Measurements from ENCODE around the gene TTLL11.

TTLL11 gene

DNA sequence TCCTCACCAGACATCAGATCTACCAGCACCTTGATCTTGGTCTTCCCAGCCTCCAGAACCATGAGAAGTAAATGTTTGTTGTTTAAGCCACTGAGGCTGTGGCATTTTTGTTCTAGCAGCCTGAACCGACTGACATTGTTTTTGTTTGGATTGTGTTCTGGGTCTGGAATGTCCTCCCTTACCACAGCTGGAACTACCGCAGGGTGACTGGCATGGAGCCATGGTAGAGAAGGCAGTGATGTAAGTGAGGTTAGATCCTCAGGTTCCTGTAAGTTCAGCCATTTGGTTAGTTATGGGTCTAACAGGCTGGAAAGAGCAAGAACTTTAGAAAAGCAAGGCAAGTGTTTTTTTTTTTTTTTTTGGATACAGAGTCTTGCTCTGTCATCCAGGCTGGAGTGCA, 232.4 kb downstream of the TTLL11 start:
- H3K27me3 ChIP-seq (ENCODE audit: control insufficient read depth, low read length): no peaks in the 10 kb centered on the region
- no peaks in the 10 kb centered on the region for H3K9me3 ChIP-seq (ENCODE audit: control insufficient read depth, insufficient read depth, low read length)
- no peak for TF ChIP-seq EZH2phosphoT487 (IDR thresholded peaks at IDR 0.05; ENCODE audit: borderline replicate concordance, low read length)
- TF ChIP-seq, protein P1, sequence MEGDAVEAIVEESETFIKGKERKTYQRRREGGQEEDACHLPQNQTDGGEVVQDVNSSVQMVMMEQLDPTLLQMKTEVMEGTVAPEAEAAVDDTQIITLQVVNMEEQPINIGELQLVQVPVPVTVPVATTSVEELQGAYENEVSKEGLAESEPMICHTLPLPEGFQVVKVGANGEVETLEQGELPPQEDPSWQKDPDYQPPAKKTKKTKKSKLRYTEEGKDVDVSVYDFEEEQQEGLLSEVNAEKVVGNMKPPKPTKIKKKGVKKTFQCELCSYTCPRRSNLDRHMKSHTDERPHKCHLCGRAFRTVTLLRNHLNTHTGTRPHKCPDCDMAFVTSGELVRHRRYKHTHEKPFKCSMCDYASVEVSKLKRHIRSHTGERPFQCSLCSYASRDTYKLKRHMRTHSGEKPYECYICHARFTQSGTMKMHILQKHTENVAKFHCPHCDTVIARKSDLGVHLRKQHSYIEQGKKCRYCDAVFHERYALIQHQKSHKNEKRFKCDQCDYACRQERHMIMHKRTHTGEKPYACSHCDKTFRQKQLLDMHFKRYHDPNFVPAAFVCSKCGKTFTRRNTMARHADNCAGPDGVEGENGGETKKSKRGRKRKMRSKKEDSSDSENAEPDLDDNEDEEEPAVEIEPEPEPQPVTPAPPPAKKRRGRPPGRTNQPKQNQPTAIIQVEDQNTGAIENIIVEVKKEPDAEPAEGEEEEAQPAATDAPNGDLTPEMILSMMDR (IDR thresholded peaks at IDR 0.05; ENCODE audit: low read depth, low read length, poor library complexity, severe bottlenecking): no peak
- H3K4me2 ChIP-seq (ENCODE audit: low read length): no peak overlapping the region
- no peaks in the 10 kb centered on the region for H3F3A ChIP-seq (ENCODE audit: control insufficient read depth, insufficient read depth)
- no peaks in the 10 kb centered on the region for H3K36me3 ChIP-seq (ENCODE audit: control insufficient read depth, low read length)
- H4K20me1 ChIP-seq (ENCODE audit: control insufficient read depth, insufficient read depth, low read depth, low read length): no peaks in the 10 kb centered on the region
- no peaks in the 10 kb centered on the region for H3K79me2 ChIP-seq (ENCODE audit: control insufficient read depth, low read length)
- no peak overlapping the region for H3K4me3 ChIP-seq (ENCODE audit: low read length)
- H3K9me2 ChIP-seq (replicated peaks; ENCODE audit: control insufficient read depth, low read length): no peaks in the 10 kb centered on the region
- H3K27ac ChIP-seq (ENCODE audit: low read depth, low read length): no peak overlapping the region
- H3K4me1 ChIP-seq (ENCODE audit: control insufficient read depth, low read length): peaks cover 8% of the 10 kb centered on the region

DNA sequence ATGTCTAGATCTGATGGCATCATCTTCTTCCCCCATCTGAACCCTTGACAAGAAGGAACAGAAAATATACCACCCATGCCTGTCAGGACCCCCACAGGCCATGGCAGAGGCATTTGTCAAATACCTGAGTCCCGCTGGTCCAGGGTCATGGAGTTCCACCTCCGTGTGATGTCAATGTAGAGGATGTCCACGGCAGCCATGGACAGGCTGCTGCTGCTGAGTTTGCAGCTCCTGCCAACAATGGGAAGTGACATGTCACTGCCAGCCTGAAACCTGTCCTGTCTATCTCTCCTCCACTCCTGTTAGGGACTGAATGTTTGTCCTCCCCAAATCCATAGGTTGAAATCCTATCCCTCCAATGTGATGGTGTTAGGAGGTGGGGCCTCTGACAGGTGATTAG, 232.9 kb downstream of the TTLL11 start:
- Histone ChIP-seq H3K9me2 (replicated peaks; ENCODE audit: control insufficient read depth, low read length) (no peaks in the 10 kb centered on the region), H3K79me2 (ENCODE audit: control insufficient read depth, low read length) (no peaks in the 10 kb centered on the region), H3K4me3 (ENCODE audit: low read length) (no peak overlapping the region), H3K27me3 (ENCODE audit: control insufficient read depth, low read length) (no peaks in the 10 kb centered on the region), H3K27ac (ENCODE audit: low read depth, low read length) (no peak overlapping the region), H3F3A (ENCODE audit: control insufficient read depth, insufficient read depth) (no peaks in the 10 kb centered on the region), H3K4me2 (ENCODE audit: low read length) (no peak overlapping the region), H4K20me1 (ENCODE audit: control insufficient read depth, insufficient read depth, low read depth, low read length) (no peaks in the 10 kb centered on the region), H3K36me3 (ENCODE audit: control insufficient read depth, low read length) (no peaks in the 10 kb centered on the region), H3K4me1 (ENCODE audit: control insufficient read depth, low read length) (peaks cover 8% of the 10 kb centered on the region), H3K9me3 (ENCODE audit: control insufficient read depth, insufficient read depth, low read length) (no peaks in the 10 kb centered on the region)
- no peak for TF ChIP-seq EZH2phosphoT487 (IDR thresholded peaks at IDR 0.05; ENCODE audit: borderline replicate concordance, low read length)
- TF ChIP-seq, protein P1 (IDR thresholded peaks at IDR 0.05; ENCODE audit: low read depth, low read length, poor library complexity, severe bottlenecking): no peak

DNA sequence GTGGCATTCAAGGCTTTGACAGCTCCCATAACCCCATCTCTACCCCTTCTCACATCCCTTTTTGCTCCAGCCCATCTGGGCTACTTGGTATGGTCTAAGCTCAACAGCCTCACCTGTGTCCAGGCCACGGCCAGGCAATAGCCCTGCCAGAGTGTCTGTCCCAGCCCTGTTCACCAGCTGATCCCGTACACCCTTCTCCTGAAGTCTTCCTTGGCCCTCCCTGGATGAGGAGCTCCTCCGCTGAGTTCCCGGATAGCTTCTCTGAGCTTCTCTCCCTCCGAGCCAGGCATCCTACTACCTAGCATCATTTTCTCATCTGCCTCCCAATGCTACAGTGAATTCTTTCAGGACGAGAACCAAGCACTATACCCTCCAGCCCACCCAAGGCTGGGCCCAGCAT, 233.5 kb downstream of the TTLL11 start:
- no peaks in the 10 kb centered on the region for H3K79me2 ChIP-seq (ENCODE audit: control insufficient read depth, low read length)
- no peak overlapping the region for H3K4me2 ChIP-seq (ENCODE audit: low read length)
- H3K27me3 ChIP-seq (ENCODE audit: control insufficient read depth, low read length): no peaks in the 10 kb centered on the region
- peaks cover 8% of the 10 kb centered on the region for H3K4me1 ChIP-seq (ENCODE audit: control insufficient read depth, low read length)
- H3K9me3 ChIP-seq (ENCODE audit: control insufficient read depth, insufficient read depth, low read length): no peaks in the 10 kb centered on the region
- no peaks in the 10 kb centered on the region for H3K36me3 ChIP-seq (ENCODE audit: control insufficient read depth, low read length)
- H3K4me3 ChIP-seq (ENCODE audit: low read length): no peak overlapping the region
- H3K27ac ChIP-seq (ENCODE audit: low read depth, low read length): no peak overlapping the region
- H3F3A ChIP-seq (ENCODE audit: control insufficient read depth, insufficient read depth): no peaks in the 10 kb centered on the region
- no peaks in the 10 kb centered on the region for H4K20me1 ChIP-seq (ENCODE audit: control insufficient read depth, insufficient read depth, low read depth, low read length)
- TF ChIP-seq EZH2phosphoT487 (IDR thresholded peaks at IDR 0.05; ENCODE audit: borderline replicate concordance, low read length): no peak
- TF ChIP-seq, protein P1 (IDR thresholded peaks at IDR 0.05; ENCODE audit: low read depth, low read length, poor library complexity, severe bottlenecking): no peak
- H3K9me2 ChIP-seq (replicated peaks; ENCODE audit: control insufficient read depth, low read length): no peaks in the 10 kb centered on the region

DNA sequence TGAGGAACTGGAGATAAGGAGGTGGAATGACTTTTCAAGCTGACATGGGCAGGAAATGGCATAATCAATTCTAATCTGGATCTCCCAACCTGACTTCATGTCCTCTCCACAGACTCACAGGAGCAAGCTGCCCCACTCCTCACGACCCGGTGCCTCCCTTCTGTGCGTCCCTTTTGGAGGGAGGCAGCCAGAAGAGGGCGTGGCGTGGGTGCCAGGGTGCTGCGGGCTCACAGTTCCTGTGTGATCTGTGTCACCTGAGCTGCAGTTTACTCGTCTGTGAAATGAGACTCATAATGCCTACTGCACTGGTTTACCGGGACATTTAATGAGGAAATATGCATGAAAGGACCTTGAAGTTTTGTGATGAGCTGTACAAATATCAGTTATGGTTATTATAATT, 234.3 kb downstream of the TTLL11 start:
- H3K9me2 ChIP-seq (replicated peaks; ENCODE audit: control insufficient read depth, low read length): no peaks in the 10 kb centered on the region
- no peak for TF ChIP-seq EZH2phosphoT487 (IDR thresholded peaks at IDR 0.05; ENCODE audit: borderline replicate concordance, low read length)
- TF ChIP-seq, protein P1 (IDR thresholded peaks at IDR 0.05; ENCODE audit: low read depth, low read length, poor library complexity, severe bottlenecking): no peak
- H4K20me1 ChIP-seq (ENCODE audit: control insufficient read depth, insufficient read depth, low read depth, low read length): no peaks in the 10 kb centered on the region
- H3K4me1 ChIP-seq (ENCODE audit: control insufficient read depth, low read length): peaks cover 8% of the 10 kb centered on the region
- no peaks in the 10 kb centered on the region for H3K9me3 ChIP-seq (ENCODE audit: control insufficient read depth, insufficient read depth, low read length)
- H3K27me3 ChIP-seq (ENCODE audit: control insufficient read depth, low read length): no peaks in the 10 kb centered on the region
- H3K4me3 ChIP-seq (ENCODE audit: low read length): no peak overlapping the region
- 0 out of 2 replicates have a peak overlapping the region, but pooled peaks have one; percentile 17 for H3K4me2 ChIP-seq (ENCODE audit: low read length)
- no peaks in the 10 kb centered on the region for H3K79me2 ChIP-seq (ENCODE audit: control insufficient read depth, low read length)
- H3K27ac ChIP-seq (ENCODE audit: low read depth, low read length): no peak overlapping the region
- H3K36me3 ChIP-seq (ENCODE audit: control insufficient read depth, low read length): no peaks in the 10 kb centered on the region
- no peaks in the 10 kb centered on the region for H3F3A ChIP-seq (ENCODE audit: control insufficient read depth, insufficient read depth)

All from DOHH2 (cell line).